ENCODE measurements around the gene MACROD1. TPM values are rescaled to one million over a fixed set of nuclear protein-coding genes. Genes with fewer than 3 reads are reported as not detected.

MACROD1 gene
- total and polyA plus RNA-seq, 10 of the 15 experiments (the other 5 are each of a cell fraction or from before 2014, with no cell fraction given): 1.2 to 22.7 (median 11.3) TPM; not detected in 1

DNA sequence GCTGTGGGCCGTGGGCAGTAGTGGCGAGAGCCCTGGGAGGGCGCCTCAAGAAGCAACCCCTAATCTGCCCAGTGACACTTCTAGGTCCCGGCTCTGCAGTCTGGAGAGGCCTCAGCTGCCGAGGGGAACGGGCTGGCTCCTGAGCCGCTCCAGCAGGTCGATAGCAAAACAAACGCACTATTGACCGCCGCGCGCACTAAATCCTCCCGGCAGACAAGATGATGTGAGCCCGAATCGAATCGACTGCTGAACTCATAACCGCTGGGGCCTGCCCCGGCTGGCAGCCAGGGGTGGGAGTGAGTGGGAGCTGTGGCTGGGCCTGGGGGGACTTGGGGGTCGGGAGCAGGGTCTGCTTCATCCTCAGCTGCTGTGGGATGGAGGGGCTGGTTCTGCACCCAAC, 94.1 kb downstream of the MACROD1 start (continued):
- TF ChIP-seq SRF (IDR thresholded peaks at IDR 0.05; ENCODE audit: low read depth in 2 of 2, low read length in 2 of 2): no peak
- no peak for TF ChIP-seq NRF1 (conservative IDR thresholded peaks at IDR 0.05; ENCODE audit: low read depth, low read length)
- no peak for TF ChIP-seq CREB1 (IDR thresholded peaks at IDR 0.05; ENCODE audit: low read depth)

DNA sequence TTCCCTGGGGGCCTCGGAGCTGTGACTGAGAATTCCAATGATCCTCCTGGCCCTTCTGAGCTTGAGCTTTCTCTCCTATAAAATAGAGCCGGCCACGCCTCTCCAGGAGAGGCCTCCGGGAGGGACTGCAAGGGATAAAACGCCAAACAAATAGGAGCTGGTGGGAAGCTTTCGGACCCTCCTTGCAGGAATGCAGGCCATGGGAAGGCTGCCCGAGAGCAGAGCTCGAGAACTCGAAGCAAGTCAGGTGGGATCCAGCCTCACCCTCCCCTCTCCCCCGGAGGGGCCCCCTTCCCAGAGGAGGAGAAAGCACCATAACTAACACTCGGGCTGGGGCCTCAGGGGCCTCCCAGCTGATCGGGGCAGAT, 95.6 kb downstream of the MACROD1 start:
- no TSS peak for BruUV-seq (replicated peaks)
- Histone ChIP-seq H3K9ac (ENCODE audit: control insufficient read depth, insufficient read depth, low read length) (no peak overlapping the region), H3K4me1 (ENCODE audit: control insufficient read depth, insufficient read depth, low read length) (no peaks in the 10 kb centered on the region), H3K9me3 (replicated peaks; ENCODE audit: control insufficient read depth, insufficient read depth, low read length) (no peaks in the 10 kb centered on the region), H2AFZ (ENCODE audit: control insufficient read depth, low read depth, low read length) (no peak overlapping the region), H3K4me2 (ENCODE audit: control insufficient read depth, insufficient read depth) (no peak overlapping the region), H3K36me3 (ENCODE audit: control insufficient read depth in 2 of 2, insufficient read depth in 2 of 2, low read length in 1 of 2) (no peaks in the 10 kb centered on the region), H3K27me3 (replicated peaks in 1 of 2; ENCODE audit: control insufficient read depth in 2 of 2, insufficient read depth in 2 of 2, low read length in 1 of 2) (no peaks in the 10 kb centered on the region), H3K27ac (ENCODE audit: control insufficient read depth, insufficient read depth) (no peak overlapping the region), H4K20me1 (ENCODE audit: control insufficient read depth, insufficient read depth) (no peaks in the 10 kb centered on the region), H3K4me3 (no peak overlapping the region), H3K79me2 (ENCODE audit: control insufficient read depth, insufficient read depth, low read length) (no peaks in the 10 kb centered on the region)
- no peak for DNase-seq (ENCODE audit: low read depth, low spot score)
- ChIA-PET POLR2A (no interaction called here), RAD21 (ENCODE audit: unreplicated experiment) (no interaction called here), CTCF (no interaction called here), SMC1A (ENCODE audit: uncharacterized antibody, unreplicated experiment) (no interaction called here)
- WGBS (ENCODE audit: insufficient coverage, insufficient replicate concordance, low lambda C conversion rate, missing lambda C conversion rate): 35% methylated on average over 12 of the region's 12 CpGs
- FAIRE-seq: no peak
- intact Hi-C loops (cut with micrococcal nuclease; ENCODE audit: unreplicated experiment): no loop called here
- no peak for ATAC-seq
- in situ Hi-C loops (cut with MboI): no loop called here
- no peak for TF ChIP-seq NFYB (IDR thresholded peaks at IDR 0.05; ENCODE audit: insufficient read depth, low read depth, low read length)
- TF ChIP-seq SIX5 (IDR thresholded peaks at IDR 0.05; ENCODE audit: low read depth, low read length, severe bottlenecking): no peak
- TF ChIP-seq, protein P1, sequence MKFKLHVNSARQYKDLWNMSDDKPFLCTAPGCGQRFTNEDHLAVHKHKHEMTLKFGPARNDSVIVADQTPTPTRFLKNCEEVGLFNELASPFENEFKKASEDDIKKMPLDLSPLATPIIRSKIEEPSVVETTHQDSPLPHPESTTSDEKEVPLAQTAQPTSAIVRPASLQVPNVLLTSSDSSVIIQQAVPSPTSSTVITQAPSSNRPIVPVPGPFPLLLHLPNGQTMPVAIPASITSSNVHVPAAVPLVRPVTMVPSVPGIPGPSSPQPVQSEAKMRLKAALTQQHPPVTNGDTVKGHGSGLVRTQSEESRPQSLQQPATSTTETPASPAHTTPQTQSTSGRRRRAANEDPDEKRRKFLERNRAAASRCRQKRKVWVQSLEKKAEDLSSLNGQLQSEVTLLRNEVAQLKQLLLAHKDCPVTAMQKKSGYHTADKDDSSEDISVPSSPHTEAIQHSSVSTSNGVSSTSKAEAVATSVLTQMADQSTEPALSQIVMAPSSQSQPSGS (IDR thresholded peaks at IDR 0.05; ENCODE audit: low read length): no peak
- TF ChIP-seq MTA2 (IDR thresholded peaks at IDR 0.05; ENCODE audit: low read depth): no peak
- TF ChIP-seq, protein P2, sequence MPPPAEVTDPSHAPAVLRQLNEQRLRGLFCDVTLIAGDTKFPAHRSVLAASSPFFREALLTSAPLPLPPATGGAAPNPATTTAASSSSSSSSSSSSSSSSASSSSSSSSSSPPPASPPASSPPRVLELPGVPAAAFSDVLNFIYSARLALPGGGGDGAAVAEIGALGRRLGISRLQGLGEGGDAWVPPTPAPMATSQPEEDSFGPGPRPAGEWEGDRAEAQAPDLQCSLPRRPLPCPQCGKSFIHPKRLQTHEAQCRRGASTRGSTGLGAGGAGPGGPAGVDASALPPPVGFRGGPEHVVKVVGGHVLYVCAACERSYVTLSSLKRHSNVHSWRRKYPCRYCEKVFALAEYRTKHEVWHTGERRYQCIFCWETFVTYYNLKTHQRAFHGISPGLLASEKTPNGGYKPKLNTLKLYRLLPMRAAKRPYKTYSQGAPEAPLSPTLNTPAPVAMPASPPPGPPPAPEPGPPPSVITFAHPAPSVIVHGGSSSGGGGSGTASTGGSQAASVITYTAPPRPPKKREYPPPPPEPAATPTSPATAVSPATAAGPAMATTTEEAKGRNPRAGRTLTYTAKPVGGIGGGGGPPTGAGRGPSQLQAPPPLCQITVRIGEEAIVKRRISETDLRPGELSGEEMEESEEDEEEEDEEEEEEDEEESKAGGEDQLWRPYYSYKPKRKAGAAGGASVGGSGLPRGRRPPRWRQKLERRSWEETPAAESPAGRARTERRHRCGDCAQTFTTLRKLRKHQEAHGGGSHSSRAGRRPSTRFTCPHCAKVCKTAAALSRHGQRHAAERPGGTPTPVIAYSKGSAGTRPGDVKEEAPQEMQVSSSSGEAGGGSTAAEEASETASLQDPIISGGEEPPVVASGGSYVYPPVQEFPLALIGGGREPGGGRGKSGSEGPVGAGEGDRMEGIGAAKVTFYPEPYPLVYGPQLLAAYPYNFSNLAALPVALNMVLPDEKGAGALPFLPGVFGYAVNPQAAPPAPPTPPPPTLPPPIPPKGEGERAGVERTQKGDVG (CRISPR knock-in tag; IDR thresholded peaks at IDR 0.05): no peak
- no peak for TF ChIP-seq JUND (IDR thresholded peaks at IDR 0.05; ENCODE audit: low read depth, low read length)
- no peak for TF ChIP-seq NR2C1 (IDR thresholded peaks at IDR 0.05)
- TF ChIP-seq SIN3A (IDR thresholded peaks at IDR 0.05; ENCODE audit: low read depth, low read length): no peak
- TF ChIP-seq TCF3 (IDR thresholded peaks at IDR 0.05; ENCODE audit: borderline replicate concordance, insufficient read depth, low read depth, low read length): no peak
- TF ChIP-seq CUX1 (IDR thresholded peaks at IDR 0.05; ENCODE audit: insufficient replicate concordance, low read depth, low read length): no peak

All from GM12878 (cell line).